Neuronal stem cell (in vitro differentiated cells): Measurements from ENCODE around the gene PRRG2.

Source experiments
- DNase-seq: peaks from one replicate; pipeline ENCODE4 v3.0.0-alpha.2; 2013; ENCODE audit warnings: low spot score
- H2AFZ ChIP-seq: one replicate; pipeline ENCODE4 v1.6.1; 2013; ENCODE audit warnings: mild to moderate bottlenecking, low read length, inconsistent platforms
- H2AK5ac ChIP-seq: 2 replicates; pipeline ENCODE4 v1.6.1; 2013; ENCODE audit warnings: low read depth, mild to moderate bottlenecking, inconsistent platforms, low read length, moderate library complexity, mixed read lengths
- H2BK120ac ChIP-seq: 2 replicates; pipeline ENCODE4 v1.6.1; 2013; ENCODE audit warnings: low read depth, mild to moderate bottlenecking, inconsistent platforms, low read length, moderate library complexity, mixed read lengths
- H2BK12ac ChIP-seq: one replicate; pipeline ENCODE4 v1.6.1; 2013; ENCODE audit warnings: low read length, inconsistent platforms
- H2BK15ac ChIP-seq: 2 replicates; pipeline ENCODE4 v1.6.1; 2013; ENCODE audit warnings: mild to moderate bottlenecking, low read length, inconsistent platforms, mixed read lengths
- H2BK5ac ChIP-seq: one replicate; pipeline ENCODE4 v1.6.1; 2013; ENCODE audit warnings: inconsistent platforms, mild to moderate bottlenecking, low read length, moderate library complexity
- H3K14ac ChIP-seq: one replicate; pipeline ENCODE4 v1.6.1; 2013; ENCODE audit warnings: low read length, inconsistent platforms
- H3K18ac ChIP-seq: 2 replicates; pipeline ENCODE4 v1.6.1; 2013; ENCODE audit warnings: low read length, inconsistent platforms
- H3K23ac ChIP-seq: 2 replicates; pipeline ENCODE4 v1.6.1; 2013; ENCODE audit warnings: low read depth, mild to moderate bottlenecking, mixed read lengths, low read length, inconsistent platforms; ENCODE audit not compliant: poor library complexity
- H3K27ac ChIP-seq: replicated peaks from 3 replicates; pipeline ENCODE4 v1.5.1; 2013; ENCODE audit warnings: low read length, inconsistent platforms
- H3K27me3 ChIP-seq, 3 experiments: 2 replicates each; pipeline ENCODE4 v1.6.1; 2013; ENCODE audit warnings: low read length in 3 of 3, mild to moderate bottlenecking in 2 of 3, inconsistent platforms in 1 of 3, low read depth in 1 of 3, mixed read lengths in 1 of 3, moderate library complexity in 1 of 3; ENCODE audit not compliant: control insufficient read depth in 3 of 3, insufficient read depth in 3 of 3
- H3K36me3 ChIP-seq, 2 donors: replicated peaks in 1 of 2; 2 replicates each; pipeline ENCODE4 v1.6.1; 2013; ENCODE audit warnings: low read length in 2 of 2; ENCODE audit not compliant: control insufficient read depth in 2 of 2, insufficient read depth in 2 of 2
- H3K4ac ChIP-seq: 2 replicates; pipeline ENCODE4 v1.6.1; 2013; ENCODE audit warnings: inconsistent platforms, mild to moderate bottlenecking, low read length, moderate library complexity
- H3K4me1 ChIP-seq, 2 donors: 1 replicate in 1 of 2; 2 replicates in 1 of 2; pipeline ENCODE4 v1.6.1; 2013; ENCODE audit warnings: low read length in 2 of 2, low read depth in 1 of 2; ENCODE audit not compliant: control insufficient read depth in 2 of 2, insufficient read depth in 1 of 2
- H3K4me2 ChIP-seq: one replicate; pipeline ENCODE4 v1.6.1; 2013; ENCODE audit warnings: mild to moderate bottlenecking, low read length, inconsistent platforms; ENCODE audit not compliant: insufficient read depth, poor library complexity, severe bottlenecking
- H3K4me3 ChIP-seq, 2 donors: 2 replicates each; pipeline ENCODE4 v1.5.1; 2013; ENCODE audit warnings: low read length in 2 of 2, mild to moderate bottlenecking in 2 of 2, inconsistent platforms in 1 of 2, moderate library complexity in 1 of 2
- H3K79me1 ChIP-seq: one replicate; pipeline ENCODE4 v1.6.1; 2013; ENCODE audit warnings: low read depth, mild to moderate bottlenecking, inconsistent platforms, low read length, moderate library complexity
- H3K9ac ChIP-seq: one replicate; pipeline ENCODE4 v1.6.1; 2013; ENCODE audit warnings: mild to moderate bottlenecking, low read depth, low read length, inconsistent platforms; ENCODE audit not compliant: poor library complexity
- H3K9me3 ChIP-seq, 2 donors: replicated peaks in 1 of 2; 2 replicates each; pipeline versions ENCODE3 to v1.6.1; 2013; ENCODE audit warnings: low read length in 2 of 2, mild to moderate bottlenecking in 2 of 2, inconsistent platforms in 1 of 2, low read depth in 1 of 2, mixed read lengths in 1 of 2, moderate library complexity in 1 of 2; ENCODE audit not compliant: control insufficient read depth in 2 of 2, insufficient read depth in 1 of 2
- H4K8ac ChIP-seq: one replicate; pipeline ENCODE4 v1.6.1; 2013; ENCODE audit warnings: low read depth, mild to moderate bottlenecking, inconsistent platforms, low read length, moderate library complexity
- H4K91ac ChIP-seq: one replicate; pipeline ENCODE4 v1.6.1; 2013; ENCODE audit warnings: low read length, low read depth, mild to moderate bottlenecking, inconsistent platforms; ENCODE audit not compliant: poor library complexity
- WGBS, 2 donors: extraction: QIAGEN DNeasy Blood & Tissue Kit; methylation state at CpG; one replicate each; pipeline ENCODE4 v1.1.7; 2013; ENCODE audit warnings: missing lambda C conversion rate in 2 of 2, mixed read lengths in 1 of 2; ENCODE audit not compliant: insufficient read length in 2 of 2, insufficient replicate concordance in 1 of 2; ENCODE audit errors: extremely low coverage in 2 of 2; 5-methylcytosine and 5-hydroxymethylcytosine counted together

Gene PRRG2

GRCh38 chr19:49560358-49560900 lies 20.7 kb upstream of the PRRG2 start:
- WGBS, 2 donors = no CpG with 5 or more reads among the region's 15 CpGs
- H3K4ac ChIP-seq = no peak overlapping the region

GRCh38 chr19:49564616-49565045 lies 16.5 kb upstream of the PRRG2 start:
- Histone ChIP-seq H3K79me1 (peaks cover 15% of the 10 kb centered on the region), H3K4me3 (no peak overlapping the region), H3K27ac (no peak overlapping the region), H3K4me2 (no peak overlapping the region), H2AK5ac (no peak overlapping the region), H2AFZ (no peak overlapping the region), H2BK5ac (no peak overlapping the region), H3K9ac (no peak overlapping the region), H2BK15ac (no peak overlapping the region), H3K4me1 (no peaks in the 10 kb centered on the region), H3K18ac (no peak overlapping the region), H4K8ac (no peak overlapping the region), H3K27me3 (no peaks in the 10 kb centered on the region), H2BK120ac (no peak overlapping the region), H3K23ac (no peak overlapping the region), H3K36me3 (peaks cover 4 to 31% of the 10 kb centered on the region in 2 donors), H2BK12ac (no peak overlapping the region), H3K4ac (no peak overlapping the region), H3K9me3 (no peaks in the 10 kb centered on the region), H4K91ac (no peak overlapping the region), H3K14ac (no peak overlapping the region)
- no peak for DNase-seq
- WGBS, 2 donors = no CpG with 5 or more reads among the region's 6 CpGs

More at GRCh38 chr19:49560358-49560900, 20.7 kb upstream of the PRRG2 start:
- Histone ChIP-seq H2BK15ac (no peak overlapping the region), H2AK5ac (no peak overlapping the region), H3K4me3 (peak overlapping the region in 1 of 2 donors; percentile 20), H2BK5ac (no peak overlapping the region), H3K18ac (no peak overlapping the region), H3K23ac (no peak overlapping the region), H3K4me2 (no peak overlapping the region), H3K4me1 (peaks cover 0 to 11% of the 10 kb centered on the region in 2 donors), H3K79me1 (peaks cover 11% of the 10 kb centered on the region), H4K91ac (no peak overlapping the region), H3K14ac (no peak overlapping the region), H2BK120ac (no peak overlapping the region), H3K27ac (no peak overlapping the region), H3K9me3 (no peaks in the 10 kb centered on the region), H2AFZ (no peak overlapping the region), H3K9ac (peak overlapping the region; percentile 22), H4K8ac (no peak overlapping the region), H3K27me3 (no peaks in the 10 kb centered on the region), H3K36me3 (peaks cover 28 to 64% of the 10 kb centered on the region in 2 donors), H2BK12ac (no peak overlapping the region)
- no peak for DNase-seq

- Histone ChIP-seq H2BK120ac (no peak overlapping the region), H3K27me3 (no peaks in the 10 kb centered on the region), H2BK5ac (no peak overlapping the region), H2AK5ac (no peak overlapping the region), H3K4me1 (peaks cover 0 to under 1% of the 10 kb centered on the region in 2 donors), H3K23ac (no peak overlapping the region), H2BK15ac (no peak overlapping the region), H3K4me2 (no peak overlapping the region), H3K18ac (no peak overlapping the region), H3K14ac (no peak overlapping the region), H2AFZ (no peak overlapping the region), H2BK12ac (no peak overlapping the region), H3K4me3 (no peak overlapping the region), H4K91ac (no peak overlapping the region), H3K36me3 (peaks cover 2 to 24% of the 10 kb centered on the region in 2 donors), H3K4ac (no peak overlapping the region), H3K9me3 (no peaks in the 10 kb centered on the region), H3K79me1 (peaks cover 11% of the 10 kb centered on the region), H4K8ac (no peak overlapping the region), H3K9ac (no peak overlapping the region), H3K27ac (no peak overlapping the region)
- no peak for DNase-seq
- no CpG with 5 or more reads among the region's 4 CpGs for WGBS, 2 donors
These were observed 15.9 kb upstream of the PRRG2 start for GRCh38 chr19:49565261-49565660.

GRCh38 chr19:49566302-49566701 lies 14.8 kb upstream of the PRRG2 start:
- no peak overlapping the region for H4K91ac ChIP-seq
- H3K9ac ChIP-seq = no peak overlapping the region
- no peak overlapping the region for H3K4ac ChIP-seq
- no peak overlapping the region for H3K4me2 ChIP-seq
- no peak overlapping the region for H3K14ac ChIP-seq
- no CpG with 5 or more reads among the region's 3 CpGs for WGBS, 2 donors
- no peak for DNase-seq
- peaks cover 2 to 15% of the 10 kb centered on the region in 2 donors for H3K36me3 ChIP-seq
- H3K79me1 ChIP-seq = peaks cover 7% of the 10 kb centered on the region
- H3K27ac ChIP-seq = no peak overlapping the region
- no peak overlapping the region for H2BK12ac ChIP-seq
- no peaks in the 10 kb centered on the region for H3K27me3 ChIP-seq
- no peak overlapping the region for H2BK15ac ChIP-seq
- no peak overlapping the region for H3K4me3 ChIP-seq
- peaks cover 2 to 4% of the 10 kb centered on the region in 2 donors for H3K4me1 ChIP-seq
- H2AK5ac ChIP-seq = no peak overlapping the region
- H3K23ac ChIP-seq = no peak overlapping the region
- H2AFZ ChIP-seq = no peak overlapping the region
- no peaks in the 10 kb centered on the region for H3K9me3 ChIP-seq
- H2BK5ac ChIP-seq = no peak overlapping the region
- H4K8ac ChIP-seq = no peak overlapping the region
- H2BK120ac ChIP-seq = no peak overlapping the region
- no peak overlapping the region for H3K18ac ChIP-seq
